OCI-LY3 (cell line): ENCODE measurements around the gene TEX22.

Source experiments
- EZH2phosphoT487 ChIP-seq: fragments of 200-600 bp; shearing (Covaris generic); IDR thresholded peaks from 2 replicates; pipeline ENCODE4 v1.6.1; 2018; ENCODE audit warnings: antibody characterized with exemption, mixed run types, low read depth
- TF ChIP-seq, protein P1 (sequence below): fragments of 200-600, 300-600 bp; sonication (generic); IDR thresholded peaks from 2 replicates; pipeline ENCODE4 v1.5.1; 2014; ENCODE audit warnings: antibody characterized with exemption, low read length, low read depth

DNA sequence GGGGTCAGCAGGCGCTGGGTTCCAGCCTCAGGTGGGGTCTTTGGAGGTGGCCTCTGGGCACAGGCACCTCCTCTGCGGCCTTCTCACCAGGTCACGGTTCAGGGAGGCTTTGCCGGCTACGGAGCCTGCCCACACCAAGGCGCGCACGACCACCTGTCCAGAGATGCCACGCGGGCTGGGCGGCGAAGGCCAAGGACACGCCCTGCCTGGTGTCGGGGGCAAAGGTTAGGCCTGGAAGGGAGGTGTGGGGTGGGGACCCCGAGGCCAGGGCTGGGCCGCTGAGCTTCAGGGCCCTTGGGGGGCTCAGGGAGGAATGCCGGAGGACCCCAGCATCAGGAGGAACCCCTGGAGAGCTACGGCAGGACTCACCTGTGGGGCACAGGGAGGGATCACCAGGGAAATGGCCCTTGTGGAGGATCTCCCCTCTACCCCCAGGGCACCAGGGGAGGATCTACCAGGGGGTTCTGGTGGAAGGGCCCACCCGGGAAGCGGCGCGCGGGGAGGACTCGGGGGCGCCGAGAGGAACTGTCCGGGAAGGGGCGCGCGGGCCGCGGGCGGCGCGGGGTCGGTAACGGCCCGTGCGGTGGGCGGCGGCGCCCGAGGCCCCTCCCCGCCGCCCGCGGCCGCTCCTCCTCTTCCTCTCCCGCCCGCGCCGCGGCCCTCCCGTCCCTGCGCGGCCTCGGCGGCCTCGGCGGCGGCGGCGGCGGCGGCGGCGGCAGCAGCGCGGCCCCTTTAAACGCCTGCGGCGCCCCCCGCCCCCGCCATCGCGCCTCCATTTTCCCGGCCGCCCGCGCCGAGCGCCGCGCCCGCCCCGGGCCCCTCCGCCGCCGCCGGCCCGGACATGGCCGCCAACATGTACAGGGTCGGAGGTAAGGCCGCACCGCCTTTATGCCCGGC lies 21.1 kb downstream of the TEX22 start, which contains the start of gene MTA1:
- TF ChIP-seq, protein P1, sequence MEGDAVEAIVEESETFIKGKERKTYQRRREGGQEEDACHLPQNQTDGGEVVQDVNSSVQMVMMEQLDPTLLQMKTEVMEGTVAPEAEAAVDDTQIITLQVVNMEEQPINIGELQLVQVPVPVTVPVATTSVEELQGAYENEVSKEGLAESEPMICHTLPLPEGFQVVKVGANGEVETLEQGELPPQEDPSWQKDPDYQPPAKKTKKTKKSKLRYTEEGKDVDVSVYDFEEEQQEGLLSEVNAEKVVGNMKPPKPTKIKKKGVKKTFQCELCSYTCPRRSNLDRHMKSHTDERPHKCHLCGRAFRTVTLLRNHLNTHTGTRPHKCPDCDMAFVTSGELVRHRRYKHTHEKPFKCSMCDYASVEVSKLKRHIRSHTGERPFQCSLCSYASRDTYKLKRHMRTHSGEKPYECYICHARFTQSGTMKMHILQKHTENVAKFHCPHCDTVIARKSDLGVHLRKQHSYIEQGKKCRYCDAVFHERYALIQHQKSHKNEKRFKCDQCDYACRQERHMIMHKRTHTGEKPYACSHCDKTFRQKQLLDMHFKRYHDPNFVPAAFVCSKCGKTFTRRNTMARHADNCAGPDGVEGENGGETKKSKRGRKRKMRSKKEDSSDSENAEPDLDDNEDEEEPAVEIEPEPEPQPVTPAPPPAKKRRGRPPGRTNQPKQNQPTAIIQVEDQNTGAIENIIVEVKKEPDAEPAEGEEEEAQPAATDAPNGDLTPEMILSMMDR, result no peak
- TF ChIP-seq EZH2phosphoT487, result no peak
